Thoracic aorta (tissue), 2 donors: ENCODE data around the gene LZTFL1. TPM values are rescaled to one million over a fixed set of nuclear protein-coding genes. Genes with fewer than 3 reads are reported as not detected.

Experiments used
- ATAC-seq: fragments of 150-250 bp; one replicate; pipeline ENCODE4 v1.8.0; 2017; ENCODE audit warnings: low read depth; ENCODE audit not compliant: insufficient number of reproducible peaks, low FRiP score
- DNase-seq: peaks from one replicate; pipeline ENCODE4 v3.0.0-alpha.2; 2020; ENCODE audit warnings: low spot score
- H3K27ac ChIP-seq, 2 donors: fragments of 200-600 bp; sonication (generic); 1 replicate in 1 of 2; 2 replicates in 1 of 2; pipeline ENCODE4 v1.5.1; 2016; ENCODE audit warnings: mild to moderate bottlenecking in 2 of 2, moderate library complexity in 2 of 2
- H3K27me3 ChIP-seq: fragments of 200-600 bp; sonication (generic); replicated peaks from 2 replicates; pipeline ENCODE4 v1.6.0; 2016; ENCODE audit warnings: mild to moderate bottlenecking; ENCODE audit not compliant: insufficient read depth
- H3K36me3 ChIP-seq: fragments of 200-600 bp; sonication (generic); one replicate; pipeline ENCODE4 v1.5.1; 2016
- H3K4me1 ChIP-seq, 2 donors: fragments of 200-600 bp; sonication (generic); 1 replicate in 1 of 2; 2 replicates in 1 of 2; pipeline versions ENCODE4 v1.5.1 to v1.6.0; 2016; ENCODE audit warnings: low read depth in 2 of 2, mild to moderate bottlenecking in 1 of 2; ENCODE audit not compliant: control insufficient read depth in 1 of 2
- H3K4me3 ChIP-seq: fragments of 200-600 bp; sonication (generic); 2 replicates; pipeline ENCODE4 v1.5.1; 2016; ENCODE audit warnings: mild to moderate bottlenecking
- H3K9me3 ChIP-seq: fragments of 200-600 bp; sonication (generic); 2 replicates; pipeline ENCODE4 v1.5.1; 2016
- total RNA-seq, 2 donors: library from RNA; depleted of rRNA; stranded (reverse); fragments of >200 nt; gene quantifications; one replicate each; pipeline versions ENCODE4 v1.1.0 to v1.2.3, GENCODE V29; 2016
- TF ChIP-seq, protein P1 (sequence below): fragments of 200-600 bp; sonication (generic); IDR thresholded peaks from one replicate; pipeline ENCODE4 v1.5.1; 2019; ENCODE audit warnings: antibody characterized with exemption

The LZTFL1 gene
- total RNA-seq, 2 donors from 2014 or later: 22.7 to 30.9 TPM

DNA sequence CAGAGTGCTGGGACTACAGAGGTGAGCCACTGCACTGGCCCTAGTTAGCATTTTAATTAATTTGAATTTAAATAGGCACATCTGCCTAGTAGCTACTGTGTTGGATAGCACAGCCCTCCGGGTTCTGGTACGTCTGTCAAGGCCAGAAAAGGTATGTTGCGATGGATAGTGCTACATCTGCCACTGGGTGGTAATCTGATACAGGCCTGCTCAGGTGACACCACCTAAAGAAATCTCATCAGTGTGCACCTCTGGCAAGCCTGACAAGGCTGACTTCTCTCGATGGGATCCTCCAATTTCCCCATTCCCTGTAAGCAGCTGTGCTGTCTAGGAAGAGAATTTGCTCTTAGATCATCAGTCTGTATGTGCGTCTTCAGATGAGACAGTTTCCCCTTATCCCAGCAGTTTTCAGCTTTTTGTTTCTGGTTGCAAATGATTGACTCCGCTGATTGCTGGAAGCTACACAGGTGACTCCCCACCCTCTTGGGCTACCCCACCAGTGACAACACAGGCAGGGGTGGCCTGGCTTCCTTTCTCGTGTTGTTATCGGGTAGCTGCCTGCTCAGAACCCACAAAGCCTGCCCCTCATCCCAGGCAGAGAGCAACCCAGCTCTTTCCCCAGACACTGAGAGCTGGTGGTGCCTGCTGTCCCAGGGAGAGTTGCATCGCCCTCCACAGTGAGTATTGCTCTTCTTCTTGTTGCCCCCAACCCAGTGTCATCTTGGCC is 44.2 kb upstream of the LZTFL1 start, which contains the start of gene CCR9:
CCR9 (plus strand) TSS at position 565 of the 727 bp plus-strand sequence. CDS start 8,391 bp downstream, outside the sequence.
- no peaks in the 10 kb centered on the region for H3K9me3 ChIP-seq
- ATAC-seq: no peak
- no peaks in the 10 kb centered on the region for H3K27me3 ChIP-seq
- no peak within 1 kb of the TSS for H3K27ac ChIP-seq
- TF ChIP-seq, protein P1, sequence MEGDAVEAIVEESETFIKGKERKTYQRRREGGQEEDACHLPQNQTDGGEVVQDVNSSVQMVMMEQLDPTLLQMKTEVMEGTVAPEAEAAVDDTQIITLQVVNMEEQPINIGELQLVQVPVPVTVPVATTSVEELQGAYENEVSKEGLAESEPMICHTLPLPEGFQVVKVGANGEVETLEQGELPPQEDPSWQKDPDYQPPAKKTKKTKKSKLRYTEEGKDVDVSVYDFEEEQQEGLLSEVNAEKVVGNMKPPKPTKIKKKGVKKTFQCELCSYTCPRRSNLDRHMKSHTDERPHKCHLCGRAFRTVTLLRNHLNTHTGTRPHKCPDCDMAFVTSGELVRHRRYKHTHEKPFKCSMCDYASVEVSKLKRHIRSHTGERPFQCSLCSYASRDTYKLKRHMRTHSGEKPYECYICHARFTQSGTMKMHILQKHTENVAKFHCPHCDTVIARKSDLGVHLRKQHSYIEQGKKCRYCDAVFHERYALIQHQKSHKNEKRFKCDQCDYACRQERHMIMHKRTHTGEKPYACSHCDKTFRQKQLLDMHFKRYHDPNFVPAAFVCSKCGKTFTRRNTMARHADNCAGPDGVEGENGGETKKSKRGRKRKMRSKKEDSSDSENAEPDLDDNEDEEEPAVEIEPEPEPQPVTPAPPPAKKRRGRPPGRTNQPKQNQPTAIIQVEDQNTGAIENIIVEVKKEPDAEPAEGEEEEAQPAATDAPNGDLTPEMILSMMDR: no peak
- no peak within 1 kb of the TSS for H3K4me3 ChIP-seq
- DNase-seq: no peak
- H3K36me3 ChIP-seq: no peaks in the 10 kb centered on the region
- no peaks in the 10 kb centered on the region for H3K4me1 ChIP-seq

DNA sequence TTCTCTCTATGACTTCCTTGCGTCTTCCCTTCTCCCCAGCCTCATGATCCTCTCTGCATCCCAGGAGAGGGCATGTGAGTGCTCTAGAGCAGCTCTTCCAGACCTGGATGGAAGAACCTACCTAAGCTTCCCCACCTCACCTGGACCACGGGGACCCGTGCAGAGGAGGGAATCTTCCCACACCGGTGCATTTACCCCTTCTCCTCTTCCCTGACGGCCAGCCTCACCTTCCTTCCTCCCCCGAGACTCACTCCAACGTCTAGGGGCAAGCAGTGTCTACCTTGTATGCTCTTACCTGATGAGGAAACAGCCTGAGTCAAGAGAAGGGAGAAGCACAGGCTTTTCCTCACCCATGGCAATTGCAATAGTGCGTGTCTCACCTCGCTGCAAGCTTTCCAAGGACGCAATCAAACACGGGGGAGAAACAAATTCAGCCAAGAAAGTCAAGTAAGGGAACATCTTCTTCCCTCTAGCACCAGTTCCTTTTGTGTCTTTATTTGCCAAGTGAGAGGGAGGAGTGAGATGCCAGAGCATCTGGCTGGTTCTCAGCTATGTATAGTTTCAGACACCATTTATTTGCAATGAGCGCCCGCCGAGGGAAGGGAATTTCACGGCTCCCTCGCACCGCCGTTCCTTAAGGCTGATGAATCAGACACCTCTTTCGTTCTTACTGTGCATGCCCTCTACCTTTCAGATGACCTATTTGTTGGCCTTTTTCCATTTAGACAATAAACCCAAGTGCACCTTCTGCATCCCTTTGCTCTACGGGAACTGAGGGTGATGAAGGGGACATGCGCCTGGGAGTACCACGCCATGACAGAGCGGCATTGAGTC is 42.7 kb upstream of the LZTFL1 start:
- TF ChIP-seq, protein P1: no peak
- no peak for ATAC-seq
- no peaks in the 10 kb centered on the region for H3K36me3 ChIP-seq
- H3K4me1 ChIP-seq: no peaks in the 10 kb centered on the region
- no peak overlapping the region for H3K27ac ChIP-seq
- H3K9me3 ChIP-seq: no peaks in the 10 kb centered on the region
- no peaks in the 10 kb centered on the region for H3K27me3 ChIP-seq
- H3K4me3 ChIP-seq: no peak overlapping the region
- DNase-seq: no peak

DNA sequence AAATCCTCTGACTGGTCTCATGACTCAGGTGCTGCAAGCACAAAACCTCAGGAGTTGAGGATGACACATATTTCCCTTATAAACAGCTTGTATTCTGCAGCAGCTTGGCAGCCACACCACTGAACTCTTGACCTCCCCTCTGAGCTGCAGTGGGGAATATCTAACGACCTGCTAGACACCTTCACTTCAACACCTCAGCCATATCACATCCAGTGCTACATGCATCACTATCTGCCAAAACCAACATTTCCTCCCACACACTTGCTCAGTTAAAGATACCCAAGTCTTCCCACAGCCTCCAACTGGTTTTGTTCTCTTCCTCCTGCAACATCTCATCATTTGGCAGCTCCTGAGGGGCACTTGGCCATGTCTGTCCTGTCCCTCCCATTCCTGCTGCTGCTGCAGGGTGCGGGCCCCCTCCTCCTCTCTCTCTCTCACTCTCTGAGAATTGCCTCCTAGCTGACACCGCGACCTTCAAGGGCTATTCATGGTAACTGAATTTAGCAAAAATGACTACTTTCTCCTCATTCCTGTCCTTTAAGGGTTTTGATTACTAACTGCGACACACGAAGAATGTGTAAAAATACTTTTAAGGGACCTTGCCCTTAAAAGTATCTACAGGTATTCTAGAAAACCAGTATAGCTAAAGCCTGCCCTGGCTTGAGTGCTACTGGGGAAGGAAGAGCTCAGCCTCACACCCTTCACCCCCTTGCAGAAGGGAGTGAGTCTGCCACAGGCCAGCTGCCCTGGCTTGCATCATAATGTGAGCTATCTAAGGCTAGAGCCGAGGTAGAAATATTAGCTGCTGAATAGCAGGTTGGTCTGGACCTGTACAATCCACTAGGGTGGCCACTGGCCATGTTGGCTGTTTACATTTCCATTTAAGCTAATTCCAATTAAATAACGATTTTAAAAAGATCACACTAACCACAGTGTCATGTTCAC is 39.4 kb upstream of the LZTFL1 start:
- Histone ChIP-seq H3K36me3 (no peaks in the 10 kb centered on the region), H3K4me3 (no peak overlapping the region), H3K27me3 (no peaks in the 10 kb centered on the region), H3K4me1 (no peaks in the 10 kb centered on the region), H3K9me3 (no peaks in the 10 kb centered on the region), H3K27ac (no peak overlapping the region)
- DNase-seq (no peak), ATAC-seq (no peak)
- TF ChIP-seq, protein P1: no peak

DNA sequence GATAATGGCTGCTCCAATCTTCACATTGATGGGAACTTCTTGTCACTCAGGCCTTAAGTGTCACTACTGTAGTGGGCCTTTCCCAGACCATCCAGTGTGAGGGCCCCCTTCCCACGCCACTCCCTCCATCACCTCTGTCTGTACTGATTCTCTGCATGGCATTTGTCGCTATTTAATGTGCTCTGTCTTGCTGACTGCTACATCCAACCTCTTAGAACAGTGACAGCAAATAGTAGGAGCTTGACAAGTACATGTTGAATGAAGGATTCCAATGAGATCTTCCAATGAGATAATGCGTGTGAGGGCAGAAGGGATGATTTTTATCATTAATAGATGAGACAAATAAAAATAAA is 38.8 kb upstream of the LZTFL1 start:
- H3K4me1 ChIP-seq: no peaks in the 10 kb centered on the region
- H3K27ac ChIP-seq: no peak overlapping the region
- ATAC-seq (no peak), DNase-seq (no peak)
- H3K4me3 ChIP-seq: no peak overlapping the region
- TF ChIP-seq, protein P1: no peak
- no peaks in the 10 kb centered on the region for H3K27me3 ChIP-seq
- H3K9me3 ChIP-seq: no peaks in the 10 kb centered on the region
- H3K36me3 ChIP-seq: no peaks in the 10 kb centered on the region
